ENCODE data around the gene GPBP1. TPM values are rescaled to one million over a fixed set of nuclear protein-coding genes. Genes with fewer than 3 reads are reported as not detected.

GPBP1 gene
- total RNA-seq, 1 experiment from 2014 or later: 112 TPM

- Histone ChIP-seq H4K20me1 (ENCODE audit: control insufficient read depth, insufficient read depth, insufficient read length) (no peaks in the 10 kb centered on the region), H2BK12ac (ENCODE audit: insufficient read length, low read depth, low read length) (no peak overlapping the region), H2BK20ac (ENCODE audit: low read depth, low read length, poor library complexity, severe bottlenecking) (no peak overlapping the region), H3T11ph (ENCODE audit: low read length) (no peak overlapping the region), H3K79me1 (ENCODE audit: insufficient read depth, low read depth, low read length, poor library complexity, severe bottlenecking) (no peaks in the 10 kb centered on the region), H3K9ac (ENCODE audit: extremely low read depth, insufficient read length, low read length) (no peak overlapping the region), H3K14ac (ENCODE audit: insufficient read depth, low read length) (no peak overlapping the region), H3K23ac (ENCODE audit: insufficient read length, low read depth, low read length) (no peak overlapping the region), H2AK5ac (ENCODE audit: insufficient read length, low read length) (no peak overlapping the region), H2BK15ac (ENCODE audit: low read depth, low read length) (no peak overlapping the region), H2BK120ac (ENCODE audit: low read depth, low read length, poor library complexity, severe bottlenecking) (no peak overlapping the region), H3K27me3 (ENCODE audit: insufficient read depth, low read length) (no peaks in the 10 kb centered on the region), H2AFZ (ENCODE audit: low read length) (no peak overlapping the region), H2BK5ac (ENCODE audit: insufficient read length, low read length) (no peak overlapping the region), H3K56ac (ENCODE audit: insufficient read length, low read depth, low read length) (no peak overlapping the region), H3K23me2 (ENCODE audit: insufficient read length, low read depth, low read length, poor library complexity, severe bottlenecking) (no peaks in the 10 kb centered on the region), H3K79me2 (ENCODE audit: insufficient read depth, low read length) (no peaks in the 10 kb centered on the region), H3K4me1 (ENCODE audit: insufficient read depth, low read length) (no peaks in the 10 kb centered on the region), H4K8ac (replicated peaks; ENCODE audit: insufficient read length, low read depth, low read length) (no peak overlapping the region), H3K9me3 (ENCODE audit: control insufficient read depth, low read depth, low read length) (no peaks in the 10 kb centered on the region), H3K27ac (ENCODE audit: insufficient read length, low read depth, low read length) (no peak overlapping the region), H3K4me2 (ENCODE audit: insufficient read depth, insufficient read length, low read length) (no peak overlapping the region), H3K18ac (ENCODE audit: insufficient read length, low read depth, low read length) (no peak overlapping the region), H3K4ac (ENCODE audit: low read depth, low read length) (no peak overlapping the region), H4K91ac (ENCODE audit: insufficient read length, low read depth, low read length) (no peak overlapping the region), H4K5ac (ENCODE audit: insufficient read length, low read depth, low read length) (no peak overlapping the region)
- no peak overlapping the region for H3K27ac Mint-ChIP-seq
- TF ChIP-seq, protein P1, sequence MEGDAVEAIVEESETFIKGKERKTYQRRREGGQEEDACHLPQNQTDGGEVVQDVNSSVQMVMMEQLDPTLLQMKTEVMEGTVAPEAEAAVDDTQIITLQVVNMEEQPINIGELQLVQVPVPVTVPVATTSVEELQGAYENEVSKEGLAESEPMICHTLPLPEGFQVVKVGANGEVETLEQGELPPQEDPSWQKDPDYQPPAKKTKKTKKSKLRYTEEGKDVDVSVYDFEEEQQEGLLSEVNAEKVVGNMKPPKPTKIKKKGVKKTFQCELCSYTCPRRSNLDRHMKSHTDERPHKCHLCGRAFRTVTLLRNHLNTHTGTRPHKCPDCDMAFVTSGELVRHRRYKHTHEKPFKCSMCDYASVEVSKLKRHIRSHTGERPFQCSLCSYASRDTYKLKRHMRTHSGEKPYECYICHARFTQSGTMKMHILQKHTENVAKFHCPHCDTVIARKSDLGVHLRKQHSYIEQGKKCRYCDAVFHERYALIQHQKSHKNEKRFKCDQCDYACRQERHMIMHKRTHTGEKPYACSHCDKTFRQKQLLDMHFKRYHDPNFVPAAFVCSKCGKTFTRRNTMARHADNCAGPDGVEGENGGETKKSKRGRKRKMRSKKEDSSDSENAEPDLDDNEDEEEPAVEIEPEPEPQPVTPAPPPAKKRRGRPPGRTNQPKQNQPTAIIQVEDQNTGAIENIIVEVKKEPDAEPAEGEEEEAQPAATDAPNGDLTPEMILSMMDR (conservative IDR thresholded peaks at IDR 0.05): no peak
- no peak overlapping the region for H3K4me3 Mint-ChIP-seq
- peaks cover 14 to 23% of the 10 kb centered on the region in 2 experiments for H3K4me1 Mint-ChIP-seq
- DNase-seq: no peak
- H3K9me3 Mint-ChIP-seq: peaks cover 2 to 7% of the 10 kb centered on the region in 2 experiments; a peak in 2 of 5 replicates
- WGBS (ENCODE audit: extremely low coverage, insufficient read length, low lambda C conversion rate): no CpG with 5 or more reads among the region's 4 CpGs
- H3K36me3 Mint-ChIP-seq (ENCODE audit: insufficient read depth in 1 of 3, low read depth in 3 of 3): no peaks in the 10 kb centered on the region
- no peaks in the 10 kb centered on the region for H3K27me3 Mint-ChIP-seq (ENCODE audit: low read depth)
Measured at GRCh38 chr5:57291894-57292293, 118.0 kb downstream of the GPBP1 start.
